ENCODE results near the gene AHCY. TPM values are rescaled to one million over a fixed set of nuclear protein-coding genes. Genes with fewer than 3 reads are reported as not detected.
"Not testable (repeated sequence)": the region's sequence is repeated elsewhere in the genome, so short reads cannot be mapped to it uniquely, and the experiment has no call there.

Gene AHCY
- total RNA-seq (100 to 1,000 TPM in 1 of 9 donors, 10 to 100 TPM in 8; 48.3 to 132 (median 57.2) TPM), polyA plus RNA-seq (10 to 100 TPM; 64.4 to 98.4 TPM)
- long read RNA-seq, donor 1, transcript AHCY-201 (10 exons, 2,143 nt): major isoform, 36 of 52 reads
- long read RNA-seq, donor 1, partial matches to known transcripts: 9 of 52 reads
- long read RNA-seq, donor 1, other reads (novel, unspliced or antisense): 7 of 52 reads
- long read RNA-seq, donor 2, transcript AHCY-201 (10 exons, 2,143 nt): major isoform, 236 of 300 reads
- long read RNA-seq, donor 2, partial matches to known transcripts: 31 of 300 reads
- long read RNA-seq, donor 2, other reads (novel, unspliced or antisense): 33 of 300 reads
- long read RNA-seq, donor 3, transcript AHCY-201 (10 exons, 2,143 nt): major isoform, 27 of 52 reads
- long read RNA-seq, donor 3, partial matches to known transcripts: 16 of 52 reads
- long read RNA-seq, donor 3, other reads (novel, unspliced or antisense): 9 of 52 reads

GRCh38 chr20:34302723-34303533 is at the start of gene AHCY:
Gene AHCY (minus strand): TSS chr20:34303355. CDS start chr20:34303270, 85 bp downstream.
- peak within 1 kb of the TSS; percentile 70 to 98 (median 92) for H3K27ac ChIP-seq
- TF ChIP-seq POLR2A (IDR thresholded peaks at IDR 0.05): peak in 1 of 2 donors; percentile 77
- TF ChIP-seq, protein P1, sequence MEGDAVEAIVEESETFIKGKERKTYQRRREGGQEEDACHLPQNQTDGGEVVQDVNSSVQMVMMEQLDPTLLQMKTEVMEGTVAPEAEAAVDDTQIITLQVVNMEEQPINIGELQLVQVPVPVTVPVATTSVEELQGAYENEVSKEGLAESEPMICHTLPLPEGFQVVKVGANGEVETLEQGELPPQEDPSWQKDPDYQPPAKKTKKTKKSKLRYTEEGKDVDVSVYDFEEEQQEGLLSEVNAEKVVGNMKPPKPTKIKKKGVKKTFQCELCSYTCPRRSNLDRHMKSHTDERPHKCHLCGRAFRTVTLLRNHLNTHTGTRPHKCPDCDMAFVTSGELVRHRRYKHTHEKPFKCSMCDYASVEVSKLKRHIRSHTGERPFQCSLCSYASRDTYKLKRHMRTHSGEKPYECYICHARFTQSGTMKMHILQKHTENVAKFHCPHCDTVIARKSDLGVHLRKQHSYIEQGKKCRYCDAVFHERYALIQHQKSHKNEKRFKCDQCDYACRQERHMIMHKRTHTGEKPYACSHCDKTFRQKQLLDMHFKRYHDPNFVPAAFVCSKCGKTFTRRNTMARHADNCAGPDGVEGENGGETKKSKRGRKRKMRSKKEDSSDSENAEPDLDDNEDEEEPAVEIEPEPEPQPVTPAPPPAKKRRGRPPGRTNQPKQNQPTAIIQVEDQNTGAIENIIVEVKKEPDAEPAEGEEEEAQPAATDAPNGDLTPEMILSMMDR (IDR thresholded peaks at IDR 0.05): peak in 2 of 12 donors; percentile 12 to 19
- DNase-seq (peak; percentile 95 to 98 (median 97)), ATAC-seq (peak; percentile 92 to 98 (median 97))
- peak within 1 kb of the TSS; percentile 58 to 95 (median 74) for H3K4me3 ChIP-seq
- no peaks in the 10 kb centered on the region for H3K36me3 ChIP-seq
- 0 to 1% (median 1%) methylated on average over 30 to 79 of the region's 79 CpGs for WGBS, 4 donors
- H3K9me3 ChIP-seq: no peaks in the 10 kb centered on the region
- intact Hi-C loops (cut with DNase I): loop anchor here in 4 of 10 donors (2.0 to 10.0 kb wide), 5 partner anchors 41 to 404 kb away; partner anchors contain the start of genes DYNLRB1 (in 1 of the 4), ITCH (in 1 of the 4) and TP53INP2 (in 1 of the 4)
- peaks cover 0 to 34% (median 16%) of the 10 kb centered on the region in 12 donors for H3K4me1 ChIP-seq
- H3K27me3 ChIP-seq: no peaks in the 10 kb centered on the region

DNA sequence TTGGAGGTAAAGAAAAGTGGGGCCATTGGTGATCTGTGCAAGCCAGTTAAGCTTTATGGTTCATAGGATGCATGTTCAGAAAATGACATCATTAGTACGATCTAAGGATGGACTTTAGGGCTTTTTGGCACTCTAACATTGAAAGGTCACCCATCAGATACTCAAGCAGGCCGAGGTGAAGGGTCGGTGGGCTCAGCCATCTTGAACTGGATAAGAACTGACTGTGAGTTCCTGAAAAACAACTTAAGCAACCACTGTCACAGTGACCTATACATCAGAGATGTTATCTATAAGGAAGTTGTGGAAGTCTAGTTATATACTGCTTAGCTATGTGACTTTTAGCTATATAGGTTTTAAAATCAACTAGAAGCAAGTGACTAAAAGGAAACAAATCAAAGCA is 46.9 kb upstream of the AHCY start:
- H3K27me3 ChIP-seq: no peaks in the 10 kb centered on the region
- no peak overlapping the region for H3K27ac ChIP-seq
- DNase-seq: no peak
- WGBS, 4 donors: 53 to 73% (median 68%) methylated on average over 3 of the region's 3 CpGs
- H3K36me3 ChIP-seq: no peaks in the 10 kb centered on the region
- H3K9me3 ChIP-seq: no peaks in the 10 kb centered on the region
- no peaks in the 10 kb centered on the region for H3K4me1 ChIP-seq
- ATAC-seq: no peak
- no peak overlapping the region for H3K4me3 ChIP-seq
- no peak for TF ChIP-seq POLR2A (IDR thresholded peaks at IDR 0.05)
- TF ChIP-seq, protein P1 (IDR thresholded peaks at IDR 0.05): no peak
- intact Hi-C loops (cut with DNase I): no loop called here

- no peaks in the 10 kb centered on the region for H3K36me3 ChIP-seq
- H3K27ac ChIP-seq: no peak overlapping the region
- 76 to 91% (median 89%) methylated on average over 4 of the region's 4 CpGs for WGBS, 4 donors
- intact Hi-C loops (cut with DNase I): no loop called here
- H3K27me3 ChIP-seq: no peaks in the 10 kb centered on the region
- TF ChIP-seq, protein P1 (IDR thresholded peaks at IDR 0.05): no peak
- TF ChIP-seq POLR2A (IDR thresholded peaks at IDR 0.05): no peak
- H3K4me1 ChIP-seq: no peaks in the 10 kb centered on the region
- no peaks in the 10 kb centered on the region for H3K9me3 ChIP-seq
- ATAC-seq: no peak
- no peak for DNase-seq
- no peak overlapping the region for H3K4me3 ChIP-seq
Measured at GRCh38 chr20:34347571-34347970, 44.4 kb upstream of the AHCY start.

GRCh38 chr20:34346533-34346865 is 43.3 kb upstream of the AHCY start:
- H3K27ac ChIP-seq; H3K36me3 ChIP-seq; H3K4me1 ChIP-seq; DNase-seq; ATAC-seq; H3K27me3 ChIP-seq; H3K9me3 ChIP-seq; intact Hi-C loops (cut with DNase I); H3K4me3 ChIP-seq: not testable (repeated sequence)
- 91 to 95% (median 95%) methylated on average over 9 of the region's 9 CpGs for WGBS, 4 donors

DNA sequence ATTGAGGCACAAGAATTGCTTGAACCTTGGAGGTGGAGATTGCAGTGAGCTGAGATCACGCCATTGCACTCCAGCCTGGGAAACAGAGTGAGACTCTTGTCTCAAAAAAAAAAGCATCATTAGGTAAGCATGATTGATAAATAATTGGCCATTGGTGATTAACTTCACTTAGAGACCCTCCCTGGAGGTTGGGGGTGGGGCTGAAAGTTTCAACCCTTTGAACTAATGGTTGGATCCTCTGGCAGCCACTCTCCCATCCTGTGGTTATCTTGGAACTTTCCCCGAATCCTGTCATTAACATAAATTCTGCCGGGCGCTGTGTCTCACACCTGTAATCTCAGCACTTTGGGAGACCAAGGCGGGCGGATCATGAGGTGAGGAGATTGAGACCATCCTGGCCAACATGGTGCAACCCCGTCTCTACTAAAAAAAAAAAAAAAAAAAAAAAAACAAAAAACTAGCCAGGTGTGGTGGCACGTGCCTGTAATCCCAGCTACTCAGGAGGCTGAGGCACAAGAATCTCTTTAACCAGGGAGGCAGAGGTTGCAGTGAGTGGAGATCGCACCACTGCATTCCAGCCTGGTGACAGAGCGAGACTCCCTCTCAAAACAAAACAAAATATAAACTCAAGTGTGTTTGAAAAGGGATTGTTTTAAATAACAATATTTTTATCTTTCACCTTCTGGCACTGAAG is 42.8 kb upstream of the AHCY start:
- intact Hi-C loops (cut with DNase I); H3K27me3 ChIP-seq; ATAC-seq; DNase-seq; H3K27ac ChIP-seq; H3K9me3 ChIP-seq; H3K4me3 ChIP-seq; H3K36me3 ChIP-seq; H3K4me1 ChIP-seq: not testable (repeated sequence)
- WGBS, 4 donors: 83 to 92% (median 89%) methylated on average over 10 of the region's 10 CpGs

All from heart left ventricle (tissue), 16 donors.